IMR-90 (cell line): ENCODE measurements around the gene APMAP. TPM values are rescaled to one million over a fixed set of nuclear protein-coding genes. Genes with fewer than 3 reads are reported as not detected.

ENCODE experiments used
- ATAC-seq: fragments of 200-7000 bp; cut with Tn5 transposase; 2 replicates; pipeline ENCODE4 v1.9.1; 2020; ENCODE audit warnings: low read depth, mild to moderate bottlenecking, moderate library complexity
- BruUV-seq: library from RNA; stranded (reverse); fragments of 400-500 nt; replicated peaks from 2 replicates; lab custom pipeline; 2021; lab: Mats Ljungman, UMichigan
- CTCF ChIA-PET: fragments of 300-600 bp; formaldehyde crosslinking; extraction: SDS; loops from one replicate; lab custom pipeline; 2021; ENCODE audit warnings: antibody characterized with exemption; lab: Yijun Ruan, JAX
- POLR2A ChIA-PET: fragments of 300-600 bp; sonication (Branson Sonifier 250); formaldehyde crosslinking; loops from one replicate; lab custom pipeline; 2022; ENCODE audit warnings: antibody characterized with exemption; ENCODE audit not compliant: unreplicated experiment; lab: Charles Lee
- DNase-seq: peaks from one replicate; pipeline ENCODE4 v3.0.0; 2013
- H2AFZ ChIP-seq: replicated peaks from 2 replicates; pipeline ENCODE3; 2013; ENCODE audit warnings: low read length, mild to moderate bottlenecking; ENCODE audit not compliant: poor library complexity
- H2AK5ac ChIP-seq: 2 replicates; pipeline ENCODE4 v1.6.1; 2013; ENCODE audit warnings: low read depth, low read length, inconsistent platforms
- H2AK9ac ChIP-seq: replicated peaks from 2 replicates; pipeline ENCODE3; 2013; ENCODE audit warnings: mild to moderate bottlenecking, low read depth, low read length, moderate library complexity; ENCODE audit not compliant: poor library complexity
- H2BK120ac ChIP-seq: 2 replicates; pipeline ENCODE4 v1.6.1; 2013; ENCODE audit warnings: low read depth, low read length, inconsistent platforms
- H2BK15ac ChIP-seq: 3 replicates; pipeline ENCODE4 v1.6.1; 2013; ENCODE audit warnings: low read depth, low read length, inconsistent platforms
- H2BK20ac ChIP-seq: 2 replicates; pipeline ENCODE4 v1.6.1; 2013; ENCODE audit warnings: low read depth, mild to moderate bottlenecking, inconsistent platforms, low read length, moderate library complexity
- H2BK5ac ChIP-seq: 2 replicates; pipeline ENCODE4 v1.6.1; 2013; ENCODE audit warnings: mild to moderate bottlenecking, low read depth, low read length, inconsistent platforms; ENCODE audit not compliant: poor library complexity, severe bottlenecking
- H3K14ac ChIP-seq: replicated peaks from 2 replicates; pipeline ENCODE4 v1.6.1; 2013; ENCODE audit warnings: low read depth, low read length, inconsistent platforms
- H3K18ac ChIP-seq: 2 replicates; pipeline ENCODE4 v1.6.1; 2013; ENCODE audit warnings: low read depth, low read length, control low read depth
- H3K23ac ChIP-seq: 2 replicates; pipeline ENCODE4 v1.6.1; 2013; ENCODE audit warnings: low read depth, low read length, inconsistent platforms
- H3K27ac ChIP-seq: 2 replicates; pipeline ENCODE4 v1.5.1; 2013; ENCODE audit warnings: mild to moderate bottlenecking, control low read depth, low read length; ENCODE audit not compliant: insufficient read depth
- H3K27me3 ChIP-seq: 2 replicates; pipeline ENCODE4 v1.6.1; 2013; ENCODE audit warnings: low read length; ENCODE audit not compliant: control insufficient read depth, insufficient read depth
- H3K36me3 ChIP-seq: 2 replicates; pipeline ENCODE4 v1.6.1; 2013; ENCODE audit warnings: low read length, mixed read lengths; ENCODE audit not compliant: control insufficient read depth, insufficient read depth
- H3K4ac ChIP-seq: 2 replicates; pipeline ENCODE4 v1.6.1; 2013; ENCODE audit warnings: low read depth, low read length, inconsistent platforms
- H3K4me1 ChIP-seq: 2 replicates; pipeline ENCODE4 v1.6.1; 2013; ENCODE audit warnings: low read length, mixed read lengths; ENCODE audit not compliant: control insufficient read depth, insufficient read depth
- H3K4me2 ChIP-seq: 2 replicates; pipeline ENCODE4 v1.6.1; 2013; ENCODE audit warnings: low read depth, mild to moderate bottlenecking, control low read depth, low read length, moderate library complexity
- H3K4me3 ChIP-seq: 2 replicates; pipeline ENCODE4 v1.5.1; 2013; ENCODE audit warnings: low read depth, mild to moderate bottlenecking, control low read depth, low read length, moderate library complexity; ENCODE audit not compliant: insufficient read depth
- H3K56ac ChIP-seq: 2 replicates; pipeline ENCODE4 v1.6.1; 2013; ENCODE audit warnings: low read length, inconsistent platforms; ENCODE audit not compliant: insufficient read depth; ENCODE audit errors: extremely low read depth
- H3K79me1 ChIP-seq, 2 experiments: 2 replicates each; pipeline ENCODE4 v1.6.1; 2013; ENCODE audit warnings: low read length in 2 of 2, inconsistent platforms in 1 of 2, low read depth in 1 of 2
- H3K9ac ChIP-seq: 2 replicates; pipeline ENCODE4 v1.6.1; 2013; ENCODE audit warnings: low read depth, low read length, control low read depth
- H3K9me1 ChIP-seq: 2 replicates; pipeline ENCODE4 v1.6.1; 2013; ENCODE audit warnings: low read length, inconsistent platforms; ENCODE audit not compliant: insufficient read depth
- H3K9me3 ChIP-seq: 2 replicates; pipeline ENCODE4 v1.6.1; 2013; ENCODE audit warnings: low read length; ENCODE audit not compliant: control insufficient read depth, insufficient read depth
- H4K20me1 ChIP-seq: 2 replicates; pipeline ENCODE4 v1.6.1; 2013; ENCODE audit warnings: low read length, inconsistent platforms; ENCODE audit not compliant: insufficient read depth
- H4K5ac ChIP-seq: 2 replicates; pipeline ENCODE4 v1.6.1; 2013; ENCODE audit warnings: mild to moderate bottlenecking, low read depth, low read length, control low read depth
- H4K8ac ChIP-seq, 2 experiments: 2 replicates each; pipeline ENCODE4 v1.6.1; 2013; ENCODE audit warnings: low read depth in 2 of 2, low read length in 2 of 2, control low read depth in 1 of 2, inconsistent platforms in 1 of 2
- H4K91ac ChIP-seq: 2 replicates; pipeline ENCODE4 v1.6.1; 2013; ENCODE audit warnings: low read depth, low read length, inconsistent platforms; ENCODE audit not compliant: insufficient read depth
- BHLHE40 ChIP-seq: fragments of 150-350 bp; IDR thresholded peaks from 2 replicates; pipeline ENCODE4 v1.6.1; 2016; ENCODE audit warnings: mild to moderate bottlenecking, low read depth, low read length
- CEBPB ChIP-seq: IDR thresholded peaks from 2 replicates; pipeline ENCODE4 v1.6.1; 2012; ENCODE audit warnings: low read depth, low read length, improper control_type of control experiment
- CHD1 ChIP-seq: IDR thresholded peaks from 2 replicates; pipeline ENCODE4 v1.6.1; 2012; ENCODE audit warnings: low read depth, low read length, improper control_type of control experiment
- FOS ChIP-seq: fragments of 150-350 bp; IDR thresholded peaks from 2 replicates; pipeline ENCODE4 v1.6.1; 2016; ENCODE audit warnings: low read depth, low read length
- MAFK ChIP-seq: IDR thresholded peaks from 2 replicates; pipeline ENCODE4 v1.6.1; 2012; ENCODE audit warnings: low read depth, low read length, improper control_type of control experiment
- MAZ ChIP-seq: IDR thresholded peaks from 2 replicates; pipeline ENCODE4 v1.6.1; 2012; ENCODE audit warnings: low read depth, mild to moderate bottlenecking, low read length, improper control_type of control experiment, moderate library complexity, borderline replicate concordance
- MXI1 ChIP-seq: IDR thresholded peaks from 2 replicates; pipeline ENCODE4 v1.6.1; 2012; ENCODE audit warnings: low read depth, mild to moderate bottlenecking, low read length, moderate library complexity, borderline replicate concordance
- NFE2L2 ChIP-seq: fragments of 150-350 bp; IDR thresholded peaks from 2 replicates; pipeline ENCODE4 v1.6.1; 2016; ENCODE audit warnings: low read depth, mild to moderate bottlenecking, low read length
- POLR2A ChIP-seq: IDR thresholded peaks from 2 replicates; pipeline ENCODE4 v1.6.1; 2012; ENCODE audit warnings: mild to moderate bottlenecking, low read depth, low read length
- RAD21 ChIP-seq: IDR thresholded peaks from 2 replicates; pipeline ENCODE4 v1.6.1; 2012; ENCODE audit warnings: low read length, improper control_type of control experiment
- RCOR1 ChIP-seq: IDR thresholded peaks from 2 replicates; pipeline ENCODE4 v1.6.1; 2012; ENCODE audit warnings: mild to moderate bottlenecking, low read length, improper control_type of control experiment; ENCODE audit not compliant: insufficient replicate concordance
- SMC3 ChIP-seq: fragments of 150-350 bp; IDR thresholded peaks from 2 replicates; pipeline ENCODE4 v1.6.1; 2016; ENCODE audit warnings: low read depth, mild to moderate bottlenecking, antibody characterized with exemption, low read length, moderate library complexity
- WGBS, 2 experiments: methylation state at CpG; one replicate each; pipeline versions ENCODE4 v1.1.5 to v1.1.7; 2013; ENCODE audit warnings: missing lambda C conversion rate in 2 of 2; ENCODE audit not compliant: insufficient read length in 1 of 2; ENCODE audit errors: extremely low coverage in 2 of 2; 5-methylcytosine and 5-hydroxymethylcytosine counted together
- dilution Hi-C: fragments of 300-500 bp; cut with HindIII; formaldehyde crosslinking; loops from one replicate; pipeline ENCODE4 v1.14.3; 2018; ENCODE audit warnings: low sequenced_read_pairs; ENCODE audit not compliant: unreplicated experiment
- in situ Hi-C: fragments of 300-500 bp; cut with MboI; formaldehyde crosslinking; loops from 3 replicates; pipeline ENCODE4 v1.14.3; 2019; ENCODE audit warnings: low sequenced_read_pairs, inconsistent platforms, mixed read lengths
- intact Hi-C: fragments of 100-400 bp; cut with micrococcal nuclease; formaldehyde crosslinking; loops from 2 replicates; pipeline ENCODE4 v1.10.0; 2022
- polyA plus RNA-seq, 3 experiments: library from polyadenylated mRNA; depleted of rRNA; stranded (reverse); fragments of >200 nt; gene quantifications; 2 replicates each; pipeline ENCODE4 v1.2.3, GENCODE V29; 2012; ENCODE audit warnings: low replicate concordance in 1 of 3
- total RNA-seq: library from RNA; depleted of rRNA; stranded (reverse); fragments of >200 nt; gene quantifications from 2 replicates; pipeline ENCODE4 v1.2.3, GENCODE V29; 2012
- TF ChIP-seq, protein P1 (sequence below): fragments of 150-350 bp; IDR thresholded peaks from 2 replicates; pipeline ENCODE4 v1.6.1; 2016; ENCODE audit warnings: low read depth, mild to moderate bottlenecking, low read length, moderate library complexity, borderline replicate concordance
- TF ChIP-seq, protein P2 (sequence below): conservative IDR thresholded peaks from 2 replicates; pipeline ENCODE4 v1.5.1; 2012; ENCODE audit warnings: mild to moderate bottlenecking, low read depth, low read length, improper control_type of control experiment
- TF ChIP-seq, protein P3 (sequence below): fragments of 150-350 bp; IDR thresholded peaks from 2 replicates; pipeline ENCODE4 v1.6.1; 2017; ENCODE audit warnings: mild to moderate bottlenecking, antibody characterized with exemption, low read length, low read depth

The APMAP gene
- total and polyA plus RNA-seq, 2 of the 4 experiments (the other 2 are of a cell fraction): 67.2 to 88.8 TPM

DNA sequence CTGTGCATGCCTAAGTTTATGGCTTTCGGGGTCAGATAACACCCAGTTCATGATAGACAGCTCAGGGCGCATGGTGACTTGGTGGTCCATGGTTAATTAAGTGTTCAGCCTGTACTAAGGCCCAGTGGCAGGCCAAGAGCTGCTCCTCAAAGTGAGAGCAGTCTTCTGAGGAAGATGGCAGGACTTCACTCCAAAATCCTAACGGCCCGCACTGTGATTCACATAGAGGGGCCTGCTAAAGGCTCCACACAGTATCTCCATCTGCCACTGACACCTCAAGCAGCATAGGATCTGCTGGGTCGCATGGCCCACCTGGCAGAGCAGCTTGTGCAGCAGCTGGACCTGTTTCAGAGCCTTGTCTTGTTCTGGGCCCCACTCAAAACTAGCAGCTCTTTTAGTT lies 54.1 kb downstream of the APMAP start:
- no peak overlapping the region for H2BK5ac ChIP-seq
- H4K5ac ChIP-seq: no peak overlapping the region
- no peaks in the 10 kb centered on the region; the same call in 1 of the 2 replicates for H3K9me1 ChIP-seq
- no peak overlapping the region for H3K4ac ChIP-seq
- no peak overlapping the region for H2AFZ ChIP-seq
- intact Hi-C loops: no loop called here
- no peak overlapping the region for H3K9ac ChIP-seq
- dilution Hi-C loops: no loop called here
- H2AK5ac ChIP-seq: no peak overlapping the region
- no TSS peak for BruUV-seq
- no peaks in the 10 kb centered on the region for H3K79me1 ChIP-seq
- no peak overlapping the region for H2BK15ac ChIP-seq
- no peak overlapping the region for H3K23ac ChIP-seq
- no peak overlapping the region for H3K56ac ChIP-seq
- ATAC-seq (no peak), DNase-seq (no peak)
- no peak overlapping the region for H4K8ac ChIP-seq
- no peak overlapping the region for H2AK9ac ChIP-seq
- TF ChIP-seq, protein P1, sequence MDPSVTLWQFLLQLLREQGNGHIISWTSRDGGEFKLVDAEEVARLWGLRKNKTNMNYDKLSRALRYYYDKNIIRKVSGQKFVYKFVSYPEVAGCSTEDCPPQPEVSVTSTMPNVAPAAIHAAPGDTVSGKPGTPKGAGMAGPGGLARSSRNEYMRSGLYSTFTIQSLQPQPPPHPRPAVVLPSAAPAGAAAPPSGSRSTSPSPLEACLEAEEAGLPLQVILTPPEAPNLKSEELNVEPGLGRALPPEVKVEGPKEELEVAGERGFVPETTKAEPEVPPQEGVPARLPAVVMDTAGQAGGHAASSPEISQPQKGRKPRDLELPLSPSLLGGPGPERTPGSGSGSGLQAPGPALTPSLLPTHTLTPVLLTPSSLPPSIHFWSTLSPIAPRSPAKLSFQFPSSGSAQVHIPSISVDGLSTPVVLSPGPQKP: no peak
- no peak for TF ChIP-seq NFE2L2
- no peak for TF ChIP-seq RAD21
- TF ChIP-seq BHLHE40: no peak
- no peak for TF ChIP-seq SMC3
- no peak for TF ChIP-seq FOS
- TF ChIP-seq RCOR1: no peak
- TF ChIP-seq MXI1: no peak
- TF ChIP-seq CHD1: no peak
- no peak for TF ChIP-seq POLR2A
- TF ChIP-seq, protein P2, sequence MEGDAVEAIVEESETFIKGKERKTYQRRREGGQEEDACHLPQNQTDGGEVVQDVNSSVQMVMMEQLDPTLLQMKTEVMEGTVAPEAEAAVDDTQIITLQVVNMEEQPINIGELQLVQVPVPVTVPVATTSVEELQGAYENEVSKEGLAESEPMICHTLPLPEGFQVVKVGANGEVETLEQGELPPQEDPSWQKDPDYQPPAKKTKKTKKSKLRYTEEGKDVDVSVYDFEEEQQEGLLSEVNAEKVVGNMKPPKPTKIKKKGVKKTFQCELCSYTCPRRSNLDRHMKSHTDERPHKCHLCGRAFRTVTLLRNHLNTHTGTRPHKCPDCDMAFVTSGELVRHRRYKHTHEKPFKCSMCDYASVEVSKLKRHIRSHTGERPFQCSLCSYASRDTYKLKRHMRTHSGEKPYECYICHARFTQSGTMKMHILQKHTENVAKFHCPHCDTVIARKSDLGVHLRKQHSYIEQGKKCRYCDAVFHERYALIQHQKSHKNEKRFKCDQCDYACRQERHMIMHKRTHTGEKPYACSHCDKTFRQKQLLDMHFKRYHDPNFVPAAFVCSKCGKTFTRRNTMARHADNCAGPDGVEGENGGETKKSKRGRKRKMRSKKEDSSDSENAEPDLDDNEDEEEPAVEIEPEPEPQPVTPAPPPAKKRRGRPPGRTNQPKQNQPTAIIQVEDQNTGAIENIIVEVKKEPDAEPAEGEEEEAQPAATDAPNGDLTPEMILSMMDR: no peak
- TF ChIP-seq, protein P3, sequence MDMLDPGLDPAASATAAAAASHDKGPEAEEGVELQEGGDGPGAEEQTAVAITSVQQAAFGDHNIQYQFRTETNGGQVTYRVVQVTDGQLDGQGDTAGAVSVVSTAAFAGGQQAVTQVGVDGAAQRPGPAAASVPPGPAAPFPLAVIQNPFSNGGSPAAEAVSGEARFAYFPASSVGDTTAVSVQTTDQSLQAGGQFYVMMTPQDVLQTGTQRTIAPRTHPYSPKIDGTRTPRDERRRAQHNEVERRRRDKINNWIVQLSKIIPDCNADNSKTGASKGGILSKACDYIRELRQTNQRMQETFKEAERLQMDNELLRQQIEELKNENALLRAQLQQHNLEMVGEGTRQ: no peak
- no peak for TF ChIP-seq MAZ
- TF ChIP-seq CEBPB: no peak
- no peak for TF ChIP-seq MAFK
- no peaks in the 10 kb centered on the region for H3K9me3 ChIP-seq
- WGBS, 2 experiments: 75% methylated on average over 1 of the region's 5 CpGs; no CpG with 5 or more reads in 1 of the 2 experiments
- peaks cover 2% of the 10 kb centered on the region for H3K27me3 ChIP-seq
- H2BK20ac ChIP-seq: no peak overlapping the region
- no peak overlapping the region for H3K4me2 ChIP-seq
- no peak overlapping the region for H4K91ac ChIP-seq
- H3K18ac ChIP-seq: no peak overlapping the region
- H3K14ac ChIP-seq: no peak overlapping the region
- in situ Hi-C loops: no loop called here
- H2BK120ac ChIP-seq: no peak overlapping the region
- no peak overlapping the region for H3K27ac ChIP-seq
- H3K4me1 ChIP-seq: no peaks in the 10 kb centered on the region
- H3K4me3 ChIP-seq: no peak overlapping the region
- ChIA-PET POLR2A (no interaction called here), CTCF (no interaction called here)
- H4K20me1 ChIP-seq: no peaks in the 10 kb centered on the region
- no peaks in the 10 kb centered on the region for H3K36me3 ChIP-seq
